HFF-Myc (cell line): Measurements from ENCODE around the gene NEDD4L.

Experiments
- DNase-seq: peaks from one replicate; pipeline ENCODE4 v3.0.0-alpha.2; 2011; ENCODE audit warnings: low read depth; ENCODE audit errors: extremely low read depth
- H3K4me3 ChIP-seq: replicated peaks from 2 replicates; pipeline ENCODE4 v1.5.1; 2011; ENCODE audit warnings: low read depth, mild to moderate bottlenecking, control low read depth, low read length
- TF ChIP-seq, protein P1 (sequence below): IDR thresholded peaks from 2 replicates; pipeline ENCODE4 v1.5.1; 2012; ENCODE audit warnings: mild to moderate bottlenecking, low read depth, low read length, control low read depth; ENCODE audit errors: missing control alignments

Gene NEDD4L

DNA sequence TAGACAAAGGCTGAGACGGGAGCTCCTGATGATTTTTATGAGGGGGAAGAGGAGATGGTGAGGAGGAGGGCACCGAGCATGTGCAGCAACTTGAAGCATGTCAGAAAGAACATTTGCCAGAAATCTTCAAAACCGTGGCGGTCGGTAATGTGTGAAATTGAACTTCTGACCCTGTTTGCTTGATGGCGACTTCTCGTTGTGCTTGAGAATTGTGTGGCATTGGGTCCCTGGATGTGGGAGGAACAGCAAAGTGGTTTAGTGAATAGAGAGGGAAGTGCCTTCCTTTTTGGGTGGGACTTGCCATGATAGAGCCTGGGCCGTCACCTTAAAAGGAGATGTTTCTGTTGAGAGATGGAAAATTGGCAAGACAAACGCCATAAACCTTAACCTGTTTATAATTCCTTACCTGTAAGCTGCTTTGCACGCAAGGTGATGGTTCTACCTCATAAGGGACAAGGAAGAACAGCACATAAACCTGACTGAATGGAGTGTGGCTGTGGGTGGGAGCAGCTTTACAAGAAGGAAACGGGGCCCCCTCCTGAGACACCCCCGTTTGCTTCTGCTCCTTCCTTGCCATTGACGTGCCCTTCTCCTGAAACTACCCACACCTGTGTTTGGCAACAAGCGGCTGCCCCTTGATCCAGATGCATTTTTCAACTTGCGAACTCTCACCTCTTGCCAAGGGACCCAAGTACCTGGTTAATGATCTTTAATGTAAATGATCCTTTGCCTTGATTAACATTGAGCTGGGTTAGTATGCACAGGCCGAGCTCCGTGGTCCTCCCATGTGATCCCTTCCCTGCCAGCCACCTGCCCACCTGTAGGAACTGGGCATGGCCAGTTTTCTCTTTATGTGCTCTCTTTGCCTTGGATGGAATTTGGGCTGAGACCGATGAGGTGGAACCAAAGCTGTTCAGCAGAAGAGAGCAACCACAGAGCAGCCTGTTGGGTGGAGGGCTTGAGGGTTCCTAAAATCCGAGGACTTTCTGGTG is 153.2 kb downstream of the NEDD4L start:
- no peak overlapping the region for H3K4me3 ChIP-seq
- no peak for DNase-seq

DNA sequence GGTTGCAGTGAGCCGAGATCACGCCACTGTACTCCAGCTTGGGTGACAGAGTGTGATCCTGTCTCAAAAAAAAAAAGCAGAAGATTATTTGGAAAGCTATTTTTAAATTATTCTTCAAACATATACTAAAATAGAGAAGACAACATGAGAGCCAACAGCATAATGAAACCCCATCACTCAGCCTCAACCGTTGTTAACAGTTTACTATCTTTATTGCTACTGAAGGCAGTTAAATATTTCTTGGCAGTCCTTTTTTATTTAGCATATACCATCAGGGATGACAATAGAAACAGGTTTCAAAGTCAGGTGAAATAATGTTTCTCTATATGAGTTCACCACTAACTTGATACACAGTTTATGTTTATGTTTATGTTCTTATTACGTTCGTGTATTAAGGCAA is 157.2 kb downstream of the NEDD4L start:
- no peak for DNase-seq
- TF ChIP-seq, protein P1, sequence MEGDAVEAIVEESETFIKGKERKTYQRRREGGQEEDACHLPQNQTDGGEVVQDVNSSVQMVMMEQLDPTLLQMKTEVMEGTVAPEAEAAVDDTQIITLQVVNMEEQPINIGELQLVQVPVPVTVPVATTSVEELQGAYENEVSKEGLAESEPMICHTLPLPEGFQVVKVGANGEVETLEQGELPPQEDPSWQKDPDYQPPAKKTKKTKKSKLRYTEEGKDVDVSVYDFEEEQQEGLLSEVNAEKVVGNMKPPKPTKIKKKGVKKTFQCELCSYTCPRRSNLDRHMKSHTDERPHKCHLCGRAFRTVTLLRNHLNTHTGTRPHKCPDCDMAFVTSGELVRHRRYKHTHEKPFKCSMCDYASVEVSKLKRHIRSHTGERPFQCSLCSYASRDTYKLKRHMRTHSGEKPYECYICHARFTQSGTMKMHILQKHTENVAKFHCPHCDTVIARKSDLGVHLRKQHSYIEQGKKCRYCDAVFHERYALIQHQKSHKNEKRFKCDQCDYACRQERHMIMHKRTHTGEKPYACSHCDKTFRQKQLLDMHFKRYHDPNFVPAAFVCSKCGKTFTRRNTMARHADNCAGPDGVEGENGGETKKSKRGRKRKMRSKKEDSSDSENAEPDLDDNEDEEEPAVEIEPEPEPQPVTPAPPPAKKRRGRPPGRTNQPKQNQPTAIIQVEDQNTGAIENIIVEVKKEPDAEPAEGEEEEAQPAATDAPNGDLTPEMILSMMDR = no peak
- H3K4me3 ChIP-seq = no peak overlapping the region

More for the DNA sequence above, 153.2 kb downstream of the NEDD4L start:
- TF ChIP-seq, protein P1 = no peak

- no peak for DNase-seq
- H3K4me3 ChIP-seq = no peak overlapping the region
- TF ChIP-seq, protein P1 = no peak
Measured at GRCh38 chr18:58201733-58202730, 158.0 kb downstream of the NEDD4L start.

- no peak for DNase-seq
- TF ChIP-seq, protein P1 = no peak
- no peak overlapping the region for H3K4me3 ChIP-seq
Measured at GRCh38 chr18:58204776-58205442, 160.9 kb downstream of the NEDD4L start.

GRCh38 chr18:58205443-58206160 is 161.6 kb downstream of the NEDD4L start:
- H3K4me3 ChIP-seq = no peak overlapping the region
- no peak for DNase-seq
- TF ChIP-seq, protein P1 = no peak
